HepG2 (cell line): ENCODE measurements around the gene ZNF512B. TPM values are rescaled to one million over a fixed set of nuclear protein-coding genes. Genes with fewer than 3 reads are reported as not detected.
A peak's percentile ranks its signal among the peaks of the same experiment; 100 is the strongest.

Experiments
- ARNT2 ChIP-seq: sonication (generic); formaldehyde crosslinking; IDR thresholded peaks from 2 replicates; pipeline ENCODE4 v1.8.0; 2022; ENCODE audit warnings: mild to moderate bottlenecking, low read depth, missing genetic modification reagents, moderate library complexity
- HDAC6 ChIP-seq: fragments of 200-600 bp; sonication (generic); IDR thresholded peaks from 2 replicates; pipeline ENCODE4 v1.7.0; 2017; ENCODE audit warnings: mild to moderate bottlenecking, antibody characterized with exemption, low read length, low read depth
- KLF6 ChIP-seq: IDR thresholded peaks from 2 replicates; pipeline ENCODE4 v1.8.0; 2016; ENCODE audit warnings: missing biosample characterization, missing genetic modification reagents
- NFKBIZ ChIP-seq: IDR thresholded peaks from 2 replicates; pipeline ENCODE4 v1.6.1; 2018; ENCODE audit warnings: missing genetic modification reagents, missing compliant biosample characterization
- PAX8 ChIP-seq: sonication (generic); formaldehyde crosslinking; IDR thresholded peaks from 2 replicates; pipeline ENCODE4 v1.8.0; 2022; ENCODE audit warnings: mild to moderate bottlenecking, missing genetic modification reagents, borderline replicate concordance
- RELA ChIP-seq: sonication (generic); formaldehyde crosslinking; IDR thresholded peaks from 2 replicates; pipeline ENCODE4 v1.4.0; 2020; ENCODE audit warnings: missing genetic modification reagents
- SMARCC2 ChIP-seq: fragments of 450-650 bp; IDR thresholded peaks from 2 replicates; pipeline ENCODE4 v1.6.1; 2017; ENCODE audit warnings: antibody characterized with exemption, mild to moderate bottlenecking
- SPEN ChIP-seq: sonication (generic); formaldehyde crosslinking; IDR thresholded peaks from 2 replicates; pipeline ENCODE4 v1.5.1; 2020; ENCODE audit warnings: low read depth, mild to moderate bottlenecking, missing genetic modification reagents
- ZBTB42 ChIP-seq: sonication (generic); formaldehyde crosslinking; IDR thresholded peaks from 2 replicates; pipeline ENCODE4 v1.5.0; 2020; ENCODE audit warnings: mild to moderate bottlenecking, missing genetic modification reagents
- ZFP90 ChIP-seq: sonication (generic); formaldehyde crosslinking; IDR thresholded peaks from 2 replicates; pipeline ENCODE4 v1.8.0; 2022; ENCODE audit warnings: missing genetic modification reagents, mild to moderate bottlenecking, inconsistent platforms, borderline replicate concordance
- ZNF232 ChIP-seq: sonication (generic); formaldehyde crosslinking; IDR thresholded peaks from 2 replicates; pipeline ENCODE4 v1.4.0; 2020; ENCODE audit warnings: missing genetic modification reagents, borderline replicate concordance
- ZNF264 ChIP-seq: sonication (generic); formaldehyde crosslinking; IDR thresholded peaks from 2 replicates; pipeline ENCODE4 v1.4.0; 2020; ENCODE audit warnings: missing genetic modification reagents
- ZNF772 ChIP-seq: sonication (generic); formaldehyde crosslinking; IDR thresholded peaks from 2 replicates; pipeline ENCODE4 v1.5.0; 2020; ENCODE audit warnings: mild to moderate bottlenecking, missing genetic modification reagents
- ZNF776 ChIP-seq: sonication (generic); formaldehyde crosslinking; IDR thresholded peaks from 2 replicates; pipeline ENCODE4 v1.4.0; 2020; ENCODE audit warnings: mild to moderate bottlenecking, missing genetic modification reagents
- ZSCAN9 ChIP-seq: IDR thresholded peaks from 2 replicates; pipeline ENCODE4 v1.6.1; 2016; ENCODE audit warnings: borderline replicate concordance
- polyA plus RNA-seq, 8 experiments: library from polyadenylated mRNA; depleted of rRNA in 3 of 8; stranded (reverse) in 7 of 8; unstranded in 1 of 8; fragments of >200 nt; fragmentation: Illumina TruSeq in 4 of 8; extraction: Trizol in 4 of 8; gene quantifications; 2 replicates each; pipeline versions ENCODE4 v1.2.1 to v1.2.3, GENCODE V29; 2011 to 2016; ENCODE audit warnings: low read depth in 4 of 8, missing spikeins in 1 of 8, mixed read lengths in 1 of 8; ENCODE audit not compliant: insufficient read depth in 1 of 8
- total RNA-seq, 5 experiments: library from RNA; depleted of rRNA; stranded (reverse); fragments of >200 nt; fragmentation: Illumina TruSeq; extraction: Trizol; gene quantifications; 2 replicates each; pipeline ENCODE4 v1.2.3, GENCODE V29; 2016; ENCODE audit warnings: low read depth in 1 of 5
- TF ChIP-seq, protein P1 (sequence below): sonication (generic); formaldehyde crosslinking; IDR thresholded peaks from 2 replicates; pipeline ENCODE4 v1.4.0; 2020; ENCODE audit warnings: mild to moderate bottlenecking, missing genetic modification reagents
- TF ChIP-seq, protein P2 (sequence below): sonication (generic); formaldehyde crosslinking; IDR thresholded peaks from 2 replicates; pipeline ENCODE4 v1.4.0; 2020; ENCODE audit warnings: missing genetic modification reagents, borderline replicate concordance
- TF ChIP-seq, protein P3 (sequence below): sonication (generic); formaldehyde crosslinking; conservative IDR thresholded peaks from 2 replicates; pipeline ENCODE4 v1.5.0; 2020; ENCODE audit warnings: missing genetic modification reagents
- TF ChIP-seq, protein P4 (sequence below): sonication (generic); formaldehyde crosslinking; IDR thresholded peaks from 2 replicates; pipeline ENCODE4 v1.9.0; 2021; ENCODE audit warnings: missing genetic modification reagents, mild to moderate bottlenecking, borderline replicate concordance
- TF ChIP-seq, protein P5 (sequence below): sonication (generic); formaldehyde crosslinking; IDR thresholded peaks from 2 replicates; pipeline ENCODE4 v1.8.1; 2023; ENCODE audit warnings: mild to moderate bottlenecking, moderate library complexity, missing genetic modification reagents
- TF ChIP-seq, protein P6 (sequence below): sonication (generic); formaldehyde crosslinking; IDR thresholded peaks from 2 replicates; pipeline ENCODE4 v1.8.1; 2023; ENCODE audit warnings: missing genetic modification reagents, mild to moderate bottlenecking, borderline replicate concordance

ZNF512B gene
- total and polyA plus RNA-seq, 2 of the 13 experiments (the other 11 are each of a cell fraction or from before 2014, with no cell fraction given), result 11.5 to 30.6 TPM

DNA sequence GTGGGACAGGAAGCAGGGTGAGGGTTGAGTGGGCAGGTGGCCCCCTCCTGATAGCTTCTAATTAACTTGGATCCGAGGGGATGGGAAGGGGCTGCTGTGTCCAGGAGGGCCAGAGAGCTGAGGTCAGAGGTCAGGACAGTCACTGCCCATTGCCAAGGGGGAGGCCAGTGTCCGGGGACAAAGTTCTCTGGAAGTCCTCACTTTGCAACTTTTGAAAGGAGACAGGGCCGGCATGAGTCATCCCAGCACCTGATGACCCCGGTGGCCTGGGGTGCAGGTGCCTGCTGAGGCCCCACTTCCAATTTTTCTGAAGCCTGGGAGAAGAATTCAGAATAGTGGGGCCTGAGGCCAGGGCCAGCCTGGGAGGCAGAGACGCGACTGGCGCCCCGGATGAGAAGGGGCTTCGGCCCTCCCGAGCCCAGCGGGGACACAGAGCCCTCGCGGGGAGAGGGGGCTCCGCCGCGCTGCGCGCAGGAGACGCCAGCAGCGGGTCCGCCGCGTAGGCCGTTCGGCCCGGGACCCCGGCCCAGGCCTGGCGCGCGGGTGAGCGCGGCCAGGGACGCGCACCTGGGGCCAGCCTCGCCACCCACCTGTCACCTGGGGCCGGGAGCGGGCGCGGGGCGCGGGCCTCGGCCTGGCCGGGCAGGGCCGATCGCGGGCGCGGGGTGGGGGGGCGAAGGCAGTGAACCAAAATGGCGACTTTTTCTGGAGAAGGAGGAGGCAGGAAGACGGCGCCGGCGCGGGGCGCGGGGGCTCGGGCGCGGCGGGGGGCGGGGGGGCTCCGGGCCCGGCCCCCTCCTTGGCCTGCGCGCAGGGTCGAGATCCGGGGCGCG, 586 bp downstream of the ZNF512B start (continued):
- TF ChIP-seq ZBTB42 (no peak), SMARCC2 (no peak), SPEN (peak; percentile 82), KLF6 (CRISPR knock-in tag) (peak; percentile 71), ZNF232 (CRISPR knock-in tag) (0 out of 2 replicates have a peak, but pooled peaks have one; percentile 45), ZNF776 (CRISPR knock-in tag) (peak; percentile 52; the same call in 1 of the 2 replicates), HDAC6 (no peak), PAX8 (CRISPR knock-in tag) (peak; percentile 87; the same call in 1 of the 2 replicates), NFKBIZ (CRISPR knock-in tag) (0 out of 2 replicates have a peak, but pooled peaks have one; percentile 50), ZSCAN9 (CRISPR knock-in tag) (peak; percentile 59; the same call in 1 of the 2 replicates), ZNF772 (CRISPR knock-in tag) (no peak), RELA (CRISPR knock-in tag) (peak; percentile 69; the same call in 1 of the 2 replicates), ZNF264 (CRISPR knock-in tag) (peak; percentile 55; the same call in 1 of the 2 replicates), ZFP90 (0 out of 2 replicates have a peak, but pooled peaks have one; percentile 33), ARNT2 (peak; percentile 17; the same call in 1 of the 2 replicates)
- TF ChIP-seq, protein P1, sequence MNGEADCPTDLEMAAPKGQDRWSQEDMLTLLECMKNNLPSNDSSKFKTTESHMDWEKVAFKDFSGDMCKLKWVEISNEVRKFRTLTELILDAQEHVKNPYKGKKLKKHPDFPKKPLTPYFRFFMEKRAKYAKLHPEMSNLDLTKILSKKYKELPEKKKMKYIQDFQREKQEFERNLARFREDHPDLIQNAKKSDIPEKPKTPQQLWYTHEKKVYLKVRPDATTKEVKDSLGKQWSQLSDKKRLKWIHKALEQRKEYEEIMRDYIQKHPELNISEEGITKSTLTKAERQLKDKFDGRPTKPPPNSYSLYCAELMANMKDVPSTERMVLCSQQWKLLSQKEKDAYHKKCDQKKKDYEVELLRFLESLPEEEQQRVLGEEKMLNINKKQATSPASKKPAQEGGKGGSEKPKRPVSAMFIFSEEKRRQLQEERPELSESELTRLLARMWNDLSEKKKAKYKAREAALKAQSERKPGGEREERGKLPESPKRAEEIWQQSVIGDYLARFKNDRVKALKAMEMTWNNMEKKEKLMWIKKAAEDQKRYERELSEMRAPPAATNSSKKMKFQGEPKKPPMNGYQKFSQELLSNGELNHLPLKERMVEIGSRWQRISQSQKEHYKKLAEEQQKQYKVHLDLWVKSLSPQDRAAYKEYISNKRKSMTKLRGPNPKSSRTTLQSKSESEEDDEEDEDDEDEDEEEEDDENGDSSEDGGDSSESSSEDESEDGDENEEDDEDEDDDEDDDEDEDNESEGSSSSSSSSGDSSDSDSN (CRISPR knock-in tag), result peak; percentile 70
- TF ChIP-seq, protein P2, sequence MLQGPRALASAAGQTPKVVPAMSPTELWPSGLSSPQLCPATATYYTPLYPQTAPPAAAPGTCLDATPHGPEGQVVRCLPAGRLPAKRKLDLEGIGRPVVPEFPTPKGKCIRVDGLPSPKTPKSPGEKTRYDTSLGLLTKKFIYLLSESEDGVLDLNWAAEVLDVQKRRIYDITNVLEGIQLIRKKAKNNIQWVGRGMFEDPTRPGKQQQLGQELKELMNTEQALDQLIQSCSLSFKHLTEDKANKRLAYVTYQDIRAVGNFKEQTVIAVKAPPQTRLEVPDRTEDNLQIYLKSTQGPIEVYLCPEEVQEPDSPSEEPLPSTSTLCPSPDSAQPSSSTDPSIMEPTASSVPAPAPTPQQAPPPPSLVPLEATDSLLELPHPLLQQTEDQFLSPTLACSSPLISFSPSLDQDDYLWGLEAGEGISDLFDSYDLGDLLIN (CRISPR knock-in tag), result 0 out of 2 replicates have a peak, but pooled peaks have one; percentile 53
- TF ChIP-seq, protein P3, sequence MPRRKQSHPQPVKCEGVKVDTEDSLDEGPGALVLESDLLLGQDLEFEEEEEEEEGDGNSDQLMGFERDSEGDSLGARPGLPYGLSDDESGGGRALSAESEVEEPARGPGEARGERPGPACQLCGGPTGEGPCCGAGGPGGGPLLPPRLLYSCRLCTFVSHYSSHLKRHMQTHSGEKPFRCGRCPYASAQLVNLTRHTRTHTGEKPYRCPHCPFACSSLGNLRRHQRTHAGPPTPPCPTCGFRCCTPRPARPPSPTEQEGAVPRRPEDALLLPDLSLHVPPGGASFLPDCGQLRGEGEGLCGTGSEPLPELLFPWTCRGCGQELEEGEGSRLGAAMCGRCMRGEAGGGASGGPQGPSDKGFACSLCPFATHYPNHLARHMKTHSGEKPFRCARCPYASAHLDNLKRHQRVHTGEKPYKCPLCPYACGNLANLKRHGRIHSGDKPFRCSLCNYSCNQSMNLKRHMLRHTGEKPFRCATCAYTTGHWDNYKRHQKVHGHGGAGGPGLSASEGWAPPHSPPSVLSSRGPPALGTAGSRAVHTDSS (CRISPR knock-in tag), result 0 out of 2 replicates have a peak, but pooled peaks have one; percentile 18
- TF ChIP-seq, protein P4, sequence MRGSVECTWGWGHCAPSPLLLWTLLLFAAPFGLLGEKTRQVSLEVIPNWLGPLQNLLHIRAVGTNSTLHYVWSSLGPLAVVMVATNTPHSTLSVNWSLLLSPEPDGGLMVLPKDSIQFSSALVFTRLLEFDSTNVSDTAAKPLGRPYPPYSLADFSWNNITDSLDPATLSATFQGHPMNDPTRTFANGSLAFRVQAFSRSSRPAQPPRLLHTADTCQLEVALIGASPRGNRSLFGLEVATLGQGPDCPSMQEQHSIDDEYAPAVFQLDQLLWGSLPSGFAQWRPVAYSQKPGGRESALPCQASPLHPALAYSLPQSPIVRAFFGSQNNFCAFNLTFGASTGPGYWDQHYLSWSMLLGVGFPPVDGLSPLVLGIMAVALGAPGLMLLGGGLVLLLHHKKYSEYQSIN, result no peak
- TF ChIP-seq, protein P5, sequence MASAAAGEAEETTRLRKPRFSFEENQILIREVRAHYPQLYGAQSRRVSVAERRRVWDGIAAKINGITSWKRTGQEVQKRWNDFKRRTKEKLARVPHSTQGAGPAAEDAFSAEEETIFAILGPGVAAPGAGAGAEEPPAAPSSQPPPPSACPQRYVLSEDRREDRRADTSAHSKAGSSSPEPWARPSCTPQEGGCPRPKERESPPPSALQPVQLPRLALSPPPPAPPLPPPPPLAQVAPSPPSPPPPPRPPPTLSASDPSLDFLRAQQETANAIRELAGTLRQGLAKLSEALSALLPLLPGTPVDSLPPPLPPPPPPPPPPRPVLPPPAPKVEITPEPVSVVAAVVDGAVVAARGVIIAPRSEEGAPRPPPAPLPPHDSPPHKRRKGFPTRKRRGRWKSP (CRISPR knock-in tag), result peak; percentile 69; the same call in 1 of the 2 replicates
- TF ChIP-seq, protein P6, sequence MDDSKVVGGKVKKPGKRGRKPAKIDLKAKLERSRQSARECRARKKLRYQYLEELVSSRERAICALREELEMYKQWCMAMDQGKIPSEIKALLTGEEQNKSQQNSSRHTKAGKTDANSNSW, result no peak
